K562 (cell line): Measurements from ENCODE around the gene AGAP1.

Experiments
- CEBPB ChIP-seq: fragments of 450-650 bp; IDR thresholded peaks from 2 replicates; pipeline ENCODE4 v1.6.1; 2016; ENCODE audit warnings: missing genetic modification characterization, missing compliant biosample characterization
- CREB1 ChIP-seq, 2 experiments: sonication (generic) in 1 of 2; formaldehyde crosslinking in 1 of 2; IDR thresholded peaks; 2 replicates each; pipeline versions ENCODE4 v1.6.1 to v1.8.0; 2012 to 2022; ENCODE audit warnings: inconsistent platforms in 1 of 2, mild to moderate bottlenecking in 1 of 2, missing genetic modification reagents in 1 of 2, moderate library complexity in 1 of 2
- CTCF ChIP-seq, 3 experiments: IDR thresholded peaks in 2 of 3; conservative IDR thresholded peaks in 1 of 3; 2 replicates each; pipeline ENCODE4 v1.5.1; 2011 to 2012; ENCODE audit warnings: low read length in 3 of 3, mild to moderate bottlenecking in 3 of 3, control low read depth in 2 of 3, improper control_type of control experiment in 1 of 3, inconsistent platforms in 1 of 3, low read depth in 1 of 3, mixed read lengths in 1 of 3, moderate library complexity in 1 of 3; ENCODE audit not compliant: insufficient read depth in 2 of 3
- EP300 ChIP-seq: IDR thresholded peaks from 2 replicates; pipeline ENCODE4 v1.6.1; 2012; ENCODE audit warnings: low read length, improper control_type of control experiment
- MXI1 ChIP-seq: IDR thresholded peaks from 2 replicates; pipeline ENCODE4 v1.6.1; 2011; ENCODE audit warnings: low read depth, mild to moderate bottlenecking, improper control_type of control experiment, low read length
- RFX5 ChIP-seq: IDR thresholded peaks from 2 replicates; pipeline ENCODE4 v1.6.1; 2011; ENCODE audit warnings: low read depth, mild to moderate bottlenecking, improper control_type of control experiment, low read length
- SREBF1 ChIP-seq: fragments of 150-350 bp; IDR thresholded peaks from 2 replicates; pipeline ENCODE4 v1.6.1; 2014; ENCODE audit warnings: antibody characterized with exemption, low read depth, low read length, borderline replicate concordance
- ZNF217 ChIP-seq: sonication (generic); formaldehyde crosslinking; IDR thresholded peaks from 2 replicates; pipeline ENCODE4 v1.8.0; 2022; ENCODE audit warnings: mild to moderate bottlenecking, missing genetic modification reagents
- TF ChIP-seq, protein P1 (sequence below): fragments of 450-650 bp; IDR thresholded peaks from 2 replicates; pipeline ENCODE4 v1.6.1; 2018; ENCODE audit not compliant: partially characterized antibody
- TF ChIP-seq, protein P2 (sequence below): sonication (generic); formaldehyde crosslinking; IDR thresholded peaks from 2 replicates; pipeline ENCODE4 v1.9.0; 2022; ENCODE audit warnings: mild to moderate bottlenecking, missing genetic modification reagents

GRCh38 chr2:236117401-236117800 is 623.6 kb downstream of the AGAP1 start:
- TF ChIP-seq CTCF (IDR thresholded peaks at IDR 0.05 in 2 of 3, conservative IDR thresholded peaks at IDR 0.05 in 1 of 3; ENCODE audit: insufficient read depth in 2 of 3, low read depth in 1 of 3, low read length in 3 of 3) (no peak), RFX5 (no peak), SREBF1 (no peak), ZNF217 (no peak), MXI1 (no peak), EP300 (no peak), CREB1 (IDR thresholded peaks at IDR 0.05) (no peak), CREB1 (CRISPR knock-in tag; IDR thresholded peaks at IDR 0.05) (no peak), CEBPB (tag) (no peak)
- TF ChIP-seq, protein P1, sequence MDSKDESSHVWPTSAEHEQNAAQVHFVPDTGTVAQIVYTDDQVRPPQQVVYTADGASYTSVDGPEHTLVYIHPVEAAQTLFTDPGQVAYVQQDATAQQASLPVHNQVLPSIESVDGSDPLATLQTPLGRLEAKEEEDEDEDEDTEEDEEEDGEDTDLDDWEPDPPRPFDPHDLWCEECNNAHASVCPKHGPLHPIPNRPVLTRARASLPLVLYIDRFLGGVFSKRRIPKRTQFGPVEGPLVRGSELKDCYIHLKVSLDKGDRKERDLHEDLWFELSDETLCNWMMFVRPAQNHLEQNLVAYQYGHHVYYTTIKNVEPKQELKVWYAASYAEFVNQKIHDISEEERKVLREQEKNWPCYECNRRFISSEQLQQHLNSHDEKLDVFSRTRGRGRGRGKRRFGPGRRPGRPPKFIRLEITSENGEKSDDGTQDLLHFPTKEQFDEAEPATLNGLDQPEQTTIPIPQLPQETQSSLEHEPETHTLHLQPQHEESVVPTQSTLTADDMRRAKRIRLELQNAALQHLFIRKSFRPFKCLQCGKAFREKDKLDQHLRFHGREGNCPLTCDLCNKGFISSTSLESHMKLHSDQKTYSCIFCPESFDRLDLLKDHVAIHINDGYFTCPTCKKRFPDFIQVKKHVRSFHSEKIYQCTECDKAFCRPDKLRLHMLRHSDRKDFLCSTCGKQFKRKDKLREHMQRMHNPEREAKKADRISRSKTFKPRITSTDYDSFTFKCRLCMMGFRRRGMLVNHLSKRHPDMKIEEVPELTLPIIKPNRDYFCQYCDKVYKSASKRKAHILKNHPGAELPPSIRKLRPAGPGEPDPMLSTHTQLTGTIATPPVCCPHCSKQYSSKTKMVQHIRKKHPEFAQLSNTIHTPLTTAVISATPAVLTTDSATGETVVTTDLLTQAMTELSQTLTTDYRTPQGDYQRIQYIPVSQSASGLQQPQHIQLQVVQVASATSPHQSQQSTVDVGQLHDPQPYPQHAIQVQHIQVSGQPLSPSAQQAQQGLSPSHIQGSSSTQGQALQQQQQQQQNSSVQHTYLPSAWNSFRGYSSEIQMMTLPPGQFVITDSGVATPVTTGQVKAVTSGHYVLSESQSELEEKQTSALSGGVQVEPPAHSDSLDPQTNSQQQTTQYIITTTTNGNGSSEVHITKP: no peak
- TF ChIP-seq, protein P2, sequence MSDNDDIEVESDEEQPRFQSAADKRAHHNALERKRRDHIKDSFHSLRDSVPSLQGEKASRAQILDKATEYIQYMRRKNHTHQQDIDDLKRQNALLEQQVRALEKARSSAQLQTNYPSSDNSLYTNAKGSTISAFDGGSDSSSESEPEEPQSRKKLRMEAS (CRISPR knock-in tag): no peak
